HG03139 (cell line): ENCODE results near the gene BBLN.

Source experiments
- ATAC-seq: cut with Tn5 transposase; IDR thresholded peaks from one replicate; pipeline ENCODE4 v1.9.1; 2021; ENCODE audit not compliant: unreplicated experiment

The BBLN gene

GRCh38 chr9:128144239-128145181, 15.6 kb upstream of the BBLN start:
- no peak for ATAC-seq

GRCh38 chr9:128145536-128145935, 14.5 kb upstream of the BBLN start:
- no peak for ATAC-seq

DNA sequence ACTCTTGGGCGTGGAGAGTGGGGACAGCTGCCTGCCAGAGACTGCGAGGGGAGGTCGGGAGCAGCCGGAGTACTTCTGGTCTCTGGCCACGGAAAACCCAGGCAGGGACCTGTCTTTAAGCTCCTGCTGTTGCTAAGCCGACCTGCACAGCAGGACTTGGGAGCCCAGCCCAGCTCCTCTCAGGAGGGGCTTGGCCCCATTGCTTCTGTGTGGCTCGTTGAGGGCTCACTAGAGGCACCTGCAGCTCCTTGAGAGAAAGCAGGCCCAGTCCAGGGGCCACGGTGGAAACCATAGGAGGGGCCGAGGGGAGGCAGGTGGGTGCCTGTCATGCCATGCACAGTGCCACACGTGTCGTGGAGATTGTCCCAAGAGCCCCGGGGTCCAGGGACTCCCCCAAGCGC, 14.1 kb upstream of the BBLN start:
- ATAC-seq: no peak

DNA sequence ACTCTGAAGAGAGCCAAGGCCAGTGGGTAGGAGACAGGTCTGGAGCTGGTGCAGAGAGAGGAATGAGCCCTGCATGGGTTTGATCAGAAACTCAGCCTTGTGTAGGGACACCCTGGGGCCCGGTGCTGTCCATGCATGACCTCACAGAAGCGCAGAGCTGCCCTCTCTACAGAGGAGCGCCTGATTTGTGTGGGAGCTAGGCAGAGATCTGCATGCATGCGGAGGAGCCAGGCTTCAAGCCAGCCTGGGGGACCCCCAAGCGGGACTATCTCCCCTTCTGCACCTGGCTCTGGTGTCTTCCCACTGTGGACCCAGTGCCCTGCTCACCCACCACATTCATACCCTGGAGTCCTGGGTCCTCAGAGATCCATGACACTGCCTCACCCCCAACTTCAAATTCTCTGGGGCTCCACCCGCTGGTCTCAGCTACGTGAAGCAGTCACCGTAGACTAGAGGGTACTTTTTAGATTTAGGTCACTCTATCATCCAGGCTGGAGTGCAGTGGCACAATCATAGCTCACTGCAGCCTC, 13.4 kb upstream of the BBLN start:
- ATAC-seq: no peak

DNA sequence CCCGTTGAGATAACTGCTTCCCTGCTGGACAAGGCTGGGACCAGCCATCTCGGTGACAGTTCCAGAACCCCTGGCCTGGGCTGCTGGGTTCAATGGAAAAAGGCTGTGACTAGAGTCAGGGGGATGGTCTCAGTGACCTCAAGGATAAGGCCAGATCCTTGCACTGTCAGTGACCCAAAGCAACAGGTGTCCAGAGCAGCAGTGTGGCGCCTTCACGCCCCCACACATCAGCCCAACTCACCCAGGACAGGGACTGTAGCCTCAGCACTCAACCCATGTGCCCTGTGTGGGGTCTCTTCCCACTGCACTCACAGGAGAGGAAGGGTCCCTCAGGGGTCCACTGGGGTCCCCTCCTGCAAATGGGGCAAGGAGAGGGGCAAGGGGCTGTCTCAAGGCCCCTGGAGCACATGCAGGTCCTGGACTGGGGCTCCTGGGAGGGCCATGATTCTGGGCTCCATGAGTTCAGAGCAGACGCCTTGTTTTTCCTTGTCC, 11.5 kb upstream of the BBLN start:
- no peak for ATAC-seq

GRCh38 chr9:128149001-128149701, 10.9 kb upstream of the BBLN start, which contains the start of gene LCN2:
TSS of gene LCN2 (plus strand) at chr9:128149453. CDS start at chr9:128149526, 73 bp downstream.
- ATAC-seq: no peak

- ATAC-seq: no peak
Measured at GRCh38 chr9:128149951-128150593, 10.0 kb upstream of the BBLN start.

GRCh38 chr9:128150594-128151308, 9.3 kb upstream of the BBLN start:
- no peak for ATAC-seq

DNA sequence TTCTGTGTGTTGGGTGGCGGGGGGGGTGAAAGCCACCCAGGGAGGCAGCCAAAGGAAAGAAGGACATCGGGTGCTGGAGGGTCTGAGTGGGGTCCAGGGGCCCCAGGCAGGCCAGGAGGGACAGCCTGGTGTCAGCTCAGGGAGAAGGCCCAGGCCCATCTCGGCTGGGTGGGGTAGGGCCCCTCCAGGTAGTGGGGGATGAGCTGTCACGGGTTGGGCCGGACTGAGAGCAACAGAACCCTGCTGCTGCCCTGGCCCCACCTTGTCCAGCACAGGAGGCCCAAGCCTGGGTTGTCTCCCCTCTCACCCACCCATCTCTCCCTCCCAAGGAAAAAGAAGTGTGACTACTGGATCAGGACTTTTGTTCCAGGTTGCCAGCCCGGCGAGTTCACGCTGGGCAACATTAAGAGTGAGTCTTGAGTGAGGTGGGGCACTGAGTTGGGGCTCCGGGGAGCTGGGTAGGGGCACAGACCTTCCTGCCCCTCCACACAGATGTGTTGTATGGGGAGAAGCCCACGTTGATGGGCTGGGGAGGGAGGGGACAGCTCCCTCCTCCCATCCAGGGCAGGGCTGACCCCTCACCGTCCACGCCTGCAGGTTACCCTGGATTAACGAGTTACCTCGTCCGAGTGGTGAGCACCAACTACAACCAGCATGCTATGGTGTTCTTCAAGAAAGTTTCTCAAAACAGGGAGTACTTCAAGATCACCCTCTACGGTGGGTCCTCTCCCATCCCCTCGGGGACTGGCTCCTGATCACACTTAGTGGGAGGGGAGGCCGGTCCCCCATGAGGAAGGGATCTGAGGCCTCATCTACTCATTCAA, 8.5 kb upstream of the BBLN start:
- ATAC-seq: no peak

DNA sequence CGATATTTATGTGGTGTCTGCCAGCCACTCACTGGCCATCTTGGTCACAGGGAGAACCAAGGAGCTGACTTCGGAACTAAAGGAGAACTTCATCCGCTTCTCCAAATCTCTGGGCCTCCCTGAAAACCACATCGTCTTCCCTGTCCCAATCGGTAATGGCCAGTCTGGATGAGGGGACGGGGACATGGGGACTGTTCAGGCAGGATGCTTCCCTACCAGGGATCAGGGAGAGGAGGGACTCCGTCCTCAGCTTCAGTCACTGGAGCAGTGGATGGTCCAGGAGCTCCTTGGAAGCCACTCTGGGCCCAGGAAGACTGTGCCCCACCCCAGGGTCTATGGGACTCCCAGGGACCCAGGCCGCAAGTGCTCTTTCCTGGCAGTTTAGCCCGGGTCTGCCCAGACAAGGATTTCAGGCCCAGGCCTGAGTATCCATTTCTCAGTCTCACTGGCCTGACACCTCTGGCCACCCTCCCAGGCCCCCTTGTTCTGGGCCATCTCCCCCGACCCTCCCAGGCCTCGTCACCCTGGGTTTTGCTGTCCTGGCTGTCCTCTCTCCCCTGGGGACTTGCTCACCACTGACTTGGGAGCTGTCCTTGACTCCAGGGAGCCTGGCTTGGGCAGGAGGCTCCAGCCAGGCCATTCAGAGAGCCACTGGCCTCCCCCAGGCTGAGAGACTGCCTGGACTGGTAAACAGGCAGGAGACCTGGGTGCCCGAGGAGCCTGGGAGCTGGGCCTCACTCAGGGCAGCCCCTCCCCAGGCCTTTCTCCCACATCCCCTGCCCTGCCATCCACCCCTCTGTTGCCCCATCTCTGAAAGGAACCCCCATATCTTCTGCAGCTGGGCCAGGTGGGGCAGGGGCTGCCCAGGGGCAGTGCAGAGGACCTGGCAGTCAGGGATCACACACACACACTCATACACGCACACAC, 7.7 kb upstream of the BBLN start:
- ATAC-seq: no peak

DNA sequence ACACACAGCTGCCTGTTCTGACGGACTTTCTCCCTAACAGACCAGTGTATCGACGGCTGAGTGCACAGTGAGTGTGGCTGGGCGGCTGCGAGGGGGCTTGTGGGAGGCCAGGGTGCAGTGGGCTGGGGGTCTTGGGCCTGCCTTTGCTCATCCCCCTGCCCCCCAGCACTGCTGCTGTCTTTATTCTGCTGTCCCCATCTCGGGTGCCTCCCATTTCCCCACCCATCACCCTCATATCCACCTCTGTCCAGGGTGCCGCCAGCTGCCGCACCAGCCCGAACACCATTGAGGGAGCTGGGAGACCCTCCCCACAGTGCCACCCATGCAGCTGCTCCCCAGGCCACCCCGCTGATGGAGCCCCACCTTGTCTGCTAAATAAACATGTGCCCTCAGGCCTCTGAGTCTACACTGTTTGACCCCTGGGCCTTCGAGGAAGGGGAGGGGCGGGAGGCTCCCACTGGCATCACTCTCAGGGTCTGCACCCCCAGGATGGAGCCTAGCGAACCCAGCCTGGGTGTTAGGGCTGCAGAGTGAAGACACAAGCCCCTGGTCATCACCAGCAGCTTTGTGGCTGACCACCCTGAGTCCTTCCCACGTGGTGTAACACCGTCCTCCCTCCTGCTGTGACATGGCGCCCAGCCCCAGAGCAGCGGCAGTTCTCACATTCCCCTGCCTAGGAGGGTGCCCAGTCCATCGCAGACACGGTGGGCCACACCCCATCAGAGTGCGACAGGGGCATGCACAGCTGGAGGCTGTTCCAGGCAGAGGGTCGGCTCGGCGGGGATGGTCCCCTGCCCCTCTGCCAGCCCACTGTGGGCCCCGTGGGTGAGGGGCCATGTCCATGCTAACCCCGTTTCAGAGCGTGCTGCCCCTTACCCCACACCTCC, 6.8 kb upstream of the BBLN start:
- no peak for ATAC-seq

- ATAC-seq: no peak
Measured at GRCh38 chr9:128153947-128154695, 5.9 kb upstream of the BBLN start.

GRCh38 chr9:128155736-128156500, 4.1 kb upstream of the BBLN start:
- no peak for ATAC-seq

GRCh38 chr9:128159522-128159783, 612 bp upstream of the BBLN start:
- no peak for ATAC-seq

DNA sequence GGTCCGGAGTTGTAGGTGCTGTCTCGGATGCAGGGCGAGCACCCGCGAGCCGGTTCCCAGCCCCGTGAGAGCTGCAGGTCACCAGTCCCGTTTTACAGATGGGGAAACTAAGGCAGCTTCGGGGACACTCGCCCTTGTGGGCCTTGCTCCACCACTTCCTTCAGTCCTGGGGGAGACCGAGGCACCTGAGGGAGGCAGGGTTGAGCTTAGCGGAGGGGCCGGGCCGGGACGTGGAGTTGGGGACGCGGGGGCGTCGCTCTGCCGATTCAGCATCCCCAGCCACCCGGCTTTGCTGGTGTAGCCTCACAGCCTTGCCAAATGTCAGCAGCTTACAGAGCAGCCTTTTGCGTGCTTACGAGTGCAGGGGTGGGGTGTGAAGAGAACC, 530 bp downstream of the BBLN start:
- ATAC-seq: no peak

DNA sequence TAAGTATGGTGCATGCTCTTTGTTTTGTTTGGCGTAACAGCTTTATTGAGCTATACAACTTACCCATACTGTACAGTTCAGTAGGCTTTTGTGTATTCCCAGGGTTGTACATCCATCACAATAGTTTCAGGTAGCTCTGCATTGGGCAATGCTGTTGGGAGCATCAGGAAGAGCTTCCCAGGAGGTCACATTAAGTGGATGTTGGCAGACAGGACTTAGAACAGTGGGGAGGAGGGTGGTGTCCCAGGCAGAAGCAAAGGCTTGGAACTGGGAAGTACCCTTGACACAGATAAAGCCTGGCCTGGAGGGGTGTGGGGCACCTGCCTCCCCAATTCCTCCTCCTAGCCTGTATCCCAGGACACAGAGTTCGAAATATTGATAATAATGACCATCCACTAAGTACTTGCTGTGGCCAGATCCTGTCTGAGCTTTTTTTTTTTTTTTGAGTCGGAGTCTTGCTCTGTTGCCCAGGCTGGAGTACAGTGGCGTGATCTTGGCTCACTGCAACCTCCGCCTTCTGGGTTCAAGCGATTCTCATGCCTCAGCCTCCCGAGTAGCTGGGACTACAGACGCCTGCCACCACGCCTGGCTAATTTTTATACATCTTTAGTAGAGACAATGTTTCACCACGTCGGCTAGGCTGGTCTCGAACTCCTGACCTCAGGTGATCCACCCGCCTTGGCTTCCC, 1.3 kb downstream of the BBLN start:
- ATAC-seq: no peak
